GM23248 (cell line): ENCODE results near the gene NPHP4. TPM values are rescaled to one million over a fixed set of nuclear protein-coding genes. Genes with fewer than 3 reads are reported as not detected.

ENCODE experiments used
- DNase-seq: peaks from one replicate; pipeline ENCODE4 v3.0.0-alpha.2; 2015
- H2AFZ ChIP-seq: fragments of 200-600 bp; sonication (generic); 2 replicates; pipeline ENCODE4 v1.6.1; 2016; ENCODE audit warnings: antibody characterized with exemption
- H3F3A ChIP-seq: fragments of 200-600 bp; sonication (generic); 2 replicates; pipeline ENCODE4 v1.6.1; 2016; ENCODE audit warnings: mild to moderate bottlenecking, antibody characterized with exemption, mixed run types; ENCODE audit not compliant: insufficient read depth
- H3K27ac ChIP-seq: fragments of 200-600 bp; sonication (generic); 2 replicates; pipeline ENCODE4 v1.5.1; 2016; ENCODE audit warnings: mild to moderate bottlenecking
- H3K27me3 ChIP-seq: fragments of 200-600 bp; sonication (generic); replicated peaks from 2 replicates; pipeline ENCODE4 v1.6.1; 2016; ENCODE audit warnings: mild to moderate bottlenecking; ENCODE audit not compliant: insufficient read depth
- H3K36me3 ChIP-seq: fragments of 200-600 bp; sonication (generic); 2 replicates; pipeline ENCODE4 v1.6.1; 2016; ENCODE audit warnings: low read depth, mild to moderate bottlenecking
- H3K4me1 ChIP-seq: fragments of 200-600 bp; sonication (generic); 2 replicates; pipeline ENCODE4 v1.6.1; 2016; ENCODE audit warnings: mild to moderate bottlenecking; ENCODE audit not compliant: insufficient read depth
- H3K4me2 ChIP-seq: fragments of 200-600 bp; sonication (generic); one replicate; pipeline ENCODE4 v1.6.1; 2016; ENCODE audit warnings: mild to moderate bottlenecking; ENCODE audit not compliant: unreplicated experiment
- H3K4me3 ChIP-seq: fragments of 200-600 bp; sonication (generic); 2 replicates; pipeline ENCODE4 v1.5.1; 2016; ENCODE audit warnings: mild to moderate bottlenecking
- H3K79me2 ChIP-seq: fragments of 200-600 bp; sonication (generic); 2 replicates; pipeline ENCODE4 v1.6.1; 2016; ENCODE audit warnings: mild to moderate bottlenecking; ENCODE audit not compliant: insufficient read depth
- H3K9ac ChIP-seq: fragments of 200-600 bp; sonication (generic); 2 replicates; pipeline ENCODE4 v1.6.1; 2016; ENCODE audit warnings: mild to moderate bottlenecking
- H3K9me2 ChIP-seq: fragments of 200-600 bp; sonication (generic); 2 replicates; pipeline ENCODE4 v1.6.1; 2016; ENCODE audit warnings: mixed run types, mild to moderate bottlenecking, moderate library complexity; ENCODE audit not compliant: insufficient read depth
- H3K9me3 ChIP-seq: fragments of 200-600 bp; sonication (generic); one replicate; pipeline ENCODE4 v1.6.1; 2017; ENCODE audit warnings: low read depth
- H4K20me1 ChIP-seq: fragments of 200-600 bp; sonication (generic); 2 replicates; pipeline ENCODE4 v1.6.0; 2016; ENCODE audit not compliant: insufficient read depth
- EZH2 ChIP-seq: fragments of 200-600 bp; sonication (generic); IDR thresholded peaks from 2 replicates; pipeline ENCODE4 v1.6.1; 2018; ENCODE audit warnings: antibody characterized with exemption, mild to moderate bottlenecking; ENCODE audit not compliant: insufficient read depth, poor library complexity, severe bottlenecking
- EZH2phosphoT487 ChIP-seq: fragments of 200-600 bp; sonication (generic); IDR thresholded peaks from 2 replicates; pipeline ENCODE4 v1.6.1; 2018; ENCODE audit warnings: antibody characterized with exemption, moderate library complexity, mild to moderate bottlenecking, low read depth; ENCODE audit not compliant: insufficient read depth
- WGBS, 2 experiments: methylation state at CpG; one replicate each; pipeline ENCODE4 v1.1.6; 2015 to 2017; ENCODE audit warnings: low lambda C conversion rate in 2 of 2, low coverage in 1 of 2; ENCODE audit errors: missing lambda C conversion rate in 2 of 2; 5-methylcytosine and 5-hydroxymethylcytosine counted together
- in situ Hi-C: fragments of 300-500 bp; cut with MboI; formaldehyde crosslinking; loops from 2 replicates; pipeline ENCODE4 v1.15.0; 2020
- polyA plus RNA-seq: library from polyadenylated mRNA; unstranded; fragments of >200 nt; fragmentation: Nextera tagmentation; extraction: Ambion mirVana; gene quantifications from 2 replicates; pipeline ENCODE4 v1.2.1, GENCODE V29; 2016
- total RNA-seq: library from RNA; depleted of rRNA; stranded (reverse); fragments of >200 nt; shearing (Covaris generic); gene quantifications from 2 replicates; pipeline ENCODE4 v1.2.3, GENCODE V29; 2014

The NPHP4 gene
- total and polyA plus RNA-seq, 2 experiments from 2014 or later = 4.0 to 4.2 TPM

DNA sequence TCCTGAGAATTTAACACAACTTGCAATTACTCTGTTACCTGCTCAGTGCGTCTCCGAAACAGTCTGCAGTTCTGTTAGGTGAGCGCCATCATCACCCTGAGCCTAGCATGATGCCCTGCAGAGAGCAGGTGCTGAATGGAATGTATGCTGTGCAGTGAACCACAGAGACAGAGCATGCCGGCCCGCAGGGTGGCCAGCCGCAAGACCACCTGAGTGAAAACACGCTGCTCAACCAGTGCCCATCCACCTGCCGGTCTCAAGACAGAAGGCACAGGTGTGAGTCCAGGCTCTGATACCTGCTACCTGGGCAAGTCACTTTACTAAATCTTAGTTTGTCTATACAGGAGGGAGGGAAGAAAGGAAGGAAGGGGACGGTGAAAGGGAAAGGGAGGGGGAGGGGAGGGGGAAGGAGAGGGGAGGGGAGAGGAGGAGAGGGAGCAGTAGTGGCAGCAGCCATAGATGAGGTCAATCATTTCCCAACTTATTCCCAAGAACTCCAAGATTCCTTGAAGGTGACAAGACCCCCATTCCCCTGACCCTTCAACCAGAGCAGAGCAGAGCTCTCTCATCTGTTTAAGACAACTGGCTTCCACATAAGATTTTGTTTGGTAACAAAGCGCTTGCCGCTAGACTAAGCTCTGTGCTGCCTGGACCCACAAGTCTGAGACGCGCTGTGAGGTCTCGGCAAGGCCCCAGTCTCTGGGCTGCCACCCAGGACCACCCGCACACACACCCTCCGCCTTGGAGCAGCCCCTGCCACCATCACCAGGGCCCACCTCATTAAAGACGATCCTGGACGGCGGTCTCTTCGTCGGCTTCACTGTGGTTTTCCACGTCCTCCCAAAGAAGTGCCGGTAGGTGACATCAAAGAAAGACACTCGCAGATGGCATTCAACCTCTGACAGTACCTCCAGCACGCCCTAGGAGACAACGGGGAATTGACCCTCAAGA is 14.5 kb downstream of the NPHP4 start:
- Histone ChIP-seq H4K20me1 (no peaks in the 10 kb centered on the region), H3K4me1 (peaks cover 9% of the 10 kb centered on the region), H3K9me2 (no peaks in the 10 kb centered on the region), H3K27ac (no peak overlapping the region), H3K9ac (no peak overlapping the region), H2AFZ (no peak overlapping the region), H3K9me3 (no peaks in the 10 kb centered on the region), H3F3A (peaks cover 9% of the 10 kb centered on the region; the same call in 1 of the 2 replicates), H3K27me3 (no peaks in the 10 kb centered on the region), H3K4me2 (no peak overlapping the region), H3K4me3 (no peak overlapping the region), H3K36me3 (no peaks in the 10 kb centered on the region), H3K79me2 (no peaks in the 10 kb centered on the region)
- WGBS, 2 experiments = 87 to 88% methylated on average over 25 to 26 of the region's 26 CpGs
- DNase-seq = peak; percentile 28
- no peak for TF ChIP-seq EZH2phosphoT487
- no peak for TF ChIP-seq EZH2
- in situ Hi-C loops = loop anchor here (10.0 kb wide), 1 partner anchor 463 kb away; no protein-coding TSS in a partner anchor

DNA sequence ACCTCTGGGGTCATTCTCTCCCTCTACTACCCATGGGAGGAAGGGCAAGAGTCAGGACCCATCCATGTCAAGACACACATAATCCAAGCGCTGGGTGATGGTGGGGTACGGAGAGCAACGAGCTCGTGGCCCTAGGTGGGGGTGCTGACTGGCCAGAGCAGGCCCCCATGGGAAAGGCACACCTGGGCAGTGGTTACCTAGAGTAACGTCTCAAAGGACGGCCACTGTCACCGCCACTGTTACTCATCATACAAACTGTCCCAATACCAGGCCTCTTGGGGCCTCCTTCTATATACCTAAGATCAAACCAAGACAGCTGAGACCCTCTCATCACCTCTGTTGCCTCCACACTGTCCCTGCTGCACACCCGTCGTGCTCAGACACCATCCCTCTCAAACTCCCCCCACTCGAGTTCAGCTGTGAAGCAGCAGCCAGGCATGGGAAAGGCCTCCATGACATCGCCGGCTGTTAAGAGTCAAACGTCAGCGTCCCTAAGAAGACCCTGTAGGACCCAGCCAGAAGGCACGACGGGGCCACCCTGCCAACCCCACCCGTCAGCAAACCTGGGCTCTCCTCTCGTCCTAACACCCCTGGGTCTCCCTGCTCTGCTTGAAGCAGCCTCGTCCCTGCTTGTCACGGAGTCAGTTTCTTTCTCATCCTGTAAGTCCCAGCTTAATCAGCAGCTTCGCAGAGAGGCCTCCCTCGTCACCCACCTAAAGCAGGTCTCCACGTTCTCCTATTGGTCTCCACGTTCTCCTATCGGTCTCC is 15.3 kb downstream of the NPHP4 start:
- DNase-seq = no peak
- in situ Hi-C loops = loop anchor here (10.0 kb wide), 1 partner anchor 462 kb away; no protein-coding TSS in a partner anchor
- TF ChIP-seq EZH2phosphoT487 = no peak
- Histone ChIP-seq H2AFZ (no peak overlapping the region), H3K9me2 (no peaks in the 10 kb centered on the region), H3K4me2 (no peak overlapping the region), H3K4me1 (peaks cover 4% of the 10 kb centered on the region; the same call in 1 of the 2 replicates), H3K9ac (no peak overlapping the region), H3K79me2 (no peaks in the 10 kb centered on the region; the same call in 1 of the 2 replicates), H3F3A (peaks cover under 1% of the 10 kb centered on the region; the same call in 1 of the 2 replicates), H4K20me1 (no peaks in the 10 kb centered on the region), H3K27ac (no peak overlapping the region), H3K4me3 (no peak overlapping the region), H3K9me3 (no peaks in the 10 kb centered on the region), H3K27me3 (no peaks in the 10 kb centered on the region), H3K36me3 (no peaks in the 10 kb centered on the region)
- WGBS, 2 experiments = 93 to 94% methylated on average over 25 of the region's 25 CpGs

DNA sequence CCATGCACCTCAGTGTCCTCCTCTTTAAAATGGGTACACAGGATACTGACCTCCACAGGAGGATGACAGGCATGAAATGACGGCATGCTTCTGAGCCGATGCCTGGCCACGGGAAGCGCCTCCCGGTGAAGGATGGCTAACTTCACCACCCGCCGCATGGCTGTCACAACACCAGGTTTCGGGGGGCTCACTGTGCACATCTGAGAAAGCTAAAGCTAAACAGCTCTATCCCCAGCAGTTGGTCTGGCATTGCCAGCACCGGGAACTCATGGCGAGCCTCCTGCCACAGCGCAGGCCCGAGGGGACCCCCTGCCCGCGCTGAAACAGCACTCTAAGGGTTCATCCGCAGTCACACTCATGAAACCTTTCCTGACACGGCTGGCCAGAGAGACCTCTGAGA is 16.0 kb downstream of the NPHP4 start:
- no peak for TF ChIP-seq EZH2phosphoT487
- no peak for TF ChIP-seq EZH2
- Histone ChIP-seq H3K9me3 (no peaks in the 10 kb centered on the region), H3K4me2 (no peak overlapping the region), H3K4me3 (no peak overlapping the region), H3F3A (no peaks in the 10 kb centered on the region), H4K20me1 (no peaks in the 10 kb centered on the region), H3K27me3 (no peaks in the 10 kb centered on the region), H3K79me2 (no peaks in the 10 kb centered on the region; the same call in 1 of the 2 replicates), H3K36me3 (no peaks in the 10 kb centered on the region), H3K27ac (no peak overlapping the region), H3K4me1 (peaks cover 4% of the 10 kb centered on the region; the same call in 1 of the 2 replicates), H3K9me2 (no peaks in the 10 kb centered on the region), H3K9ac (no peak overlapping the region), H2AFZ (no peak overlapping the region)
- in situ Hi-C loops = loop anchor here (10.0 kb wide), 1 partner anchor 461 kb away; no protein-coding TSS in a partner anchor
- no peak for DNase-seq
- WGBS, 2 experiments = 94 to 95% methylated on average over 14 to 16 of the region's 16 CpGs
